ENCODE results near the gene KRT24.

DNA sequence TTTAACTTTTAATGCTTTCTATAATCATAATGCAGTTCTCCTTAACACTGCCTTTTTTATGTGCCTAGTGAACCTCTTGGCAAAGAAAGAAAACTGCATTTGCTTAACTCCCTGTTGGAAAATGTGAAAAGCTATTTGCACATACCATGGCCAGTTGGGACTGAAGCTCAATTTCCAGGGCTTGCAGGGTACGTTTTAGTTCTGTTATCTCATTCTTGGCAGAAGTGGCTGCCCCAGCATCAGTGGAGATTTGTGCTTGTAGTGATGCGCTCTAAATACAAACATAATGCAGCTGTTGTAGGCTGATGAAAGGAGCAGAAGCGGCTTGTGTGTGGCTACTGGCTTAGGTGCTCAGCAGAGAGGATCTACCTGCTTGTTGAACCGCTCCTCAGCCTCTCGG, 3.7 kb downstream of the KRT24 start:
- no peak for TF ChIP-seq CTCF (IDR thresholded peaks at IDR 0.05; ENCODE audit: low read depth, low read length)
- TF ChIP-seq POLR2A (IDR thresholded peaks at IDR 0.05; ENCODE audit: extremely low read depth, insufficient read length) = no peak
